Gastrocnemius medialis (tissue), 4 donors: ENCODE measurements around the gene PIWIL1. TPM values are rescaled to one million over a fixed set of nuclear protein-coding genes. Genes with fewer than 3 reads are reported as not detected.

ENCODE experiments used
- ATAC-seq, 2 donors: fragments of 150-250 bp; one replicate each; pipeline ENCODE4 v1.9.1; 2016
- DNase-seq, 2 donors: peaks; one replicate each; pipeline ENCODE4 v3.0.0-alpha.2; 2019
- H3K27ac ChIP-seq, 4 donors: fragments of 200-600 bp; sonication (generic); 1 replicate in 1 of 4; 2 replicates in 3 of 4; pipeline ENCODE4 v1.5.1; 2016 to 2018; ENCODE audit warnings: mild to moderate bottlenecking in 2 of 4, moderate library complexity in 1 of 4
- H3K27me3 ChIP-seq, 3 donors: fragments of 200-600 bp; sonication (generic) in 2 of 3; 1 replicate in 1 of 3; 2 replicates in 2 of 3; pipeline versions ENCODE4 v1.5.1 to v1.6.0; 2016 to 2019; ENCODE audit warnings: mild to moderate bottlenecking in 1 of 3, moderate library complexity in 1 of 3
- H3K36me3 ChIP-seq, 2 donors: fragments of 200-600 bp; sonication (generic) in 1 of 2; one replicate each; pipeline ENCODE4 v1.5.1; 2017 to 2018
- H3K4me1 ChIP-seq, 2 donors: fragments of 200-600 bp; sonication (generic) in 1 of 2; one replicate each; pipeline ENCODE4 v1.5.1; 2016 to 2017; ENCODE audit warnings: mild to moderate bottlenecking in 2 of 2
- H3K4me3 ChIP-seq, 4 donors: fragments of 200-600 bp; sonication (generic) in 3 of 4; 1 replicate in 1 of 4; 2 replicates in 3 of 4; pipeline ENCODE4 v1.5.1; 2016 to 2019; ENCODE audit warnings: mild to moderate bottlenecking in 2 of 4
- H3K9me3 ChIP-seq, 3 donors: fragments of 200-600 bp; sonication (generic) in 2 of 3; 1 replicate in 1 of 3; 2 replicates in 2 of 3; pipeline ENCODE4 v1.5.1; 2016 to 2019
- POLR2A ChIP-seq, 2 donors: fragments of 450-650 bp; IDR thresholded peaks; one replicate each; pipeline ENCODE4 v1.6.1; 2017; ENCODE audit warnings: antibody characterized with exemption in 2 of 2, mild to moderate bottlenecking in 2 of 2, moderate library complexity in 2 of 2
- in situ Hi-C, 4 donors: fragments of 200-750 bp; cut with MboI; loops; one replicate each; pipeline versions ENCODE4 v1.15.0 to v1.8.0; 2017; ENCODE audit warnings: low sequenced_read_pairs in 4 of 4
- intact Hi-C: fragments of 100-400 bp; cut with DNase I; formaldehyde crosslinking; loops from one replicate; pipeline ENCODE4 v1.15.1; 2023; ENCODE audit warnings: low total_unique reads
- total RNA-seq, 4 donors: library from RNA; depleted of rRNA; stranded (reverse); fragments of >200 nt; gene quantifications; one replicate each; pipeline versions ENCODE4 v1.1.0 to v1.2.3, GENCODE V29; 2016
- TF ChIP-seq, protein P1 (sequence below), 5 experiments: fragments of 450-650 bp in 3 of 5; fragments of 200-600 bp in 2 of 5; sonication (generic) in 2 of 5; IDR thresholded peaks in 4 of 5; conservative IDR thresholded peaks in 1 of 5; 1 replicate in 4 of 5; 2 replicates in 1 of 5; pipeline ENCODE4 v1.5.1; 2016 to 2019; ENCODE audit warnings: antibody characterized with exemption in 5 of 5, mild to moderate bottlenecking in 3 of 5, moderate library complexity in 3 of 5

PIWIL1 gene
- total RNA-seq, 4 donors from 2014 or later: not detected

DNA sequence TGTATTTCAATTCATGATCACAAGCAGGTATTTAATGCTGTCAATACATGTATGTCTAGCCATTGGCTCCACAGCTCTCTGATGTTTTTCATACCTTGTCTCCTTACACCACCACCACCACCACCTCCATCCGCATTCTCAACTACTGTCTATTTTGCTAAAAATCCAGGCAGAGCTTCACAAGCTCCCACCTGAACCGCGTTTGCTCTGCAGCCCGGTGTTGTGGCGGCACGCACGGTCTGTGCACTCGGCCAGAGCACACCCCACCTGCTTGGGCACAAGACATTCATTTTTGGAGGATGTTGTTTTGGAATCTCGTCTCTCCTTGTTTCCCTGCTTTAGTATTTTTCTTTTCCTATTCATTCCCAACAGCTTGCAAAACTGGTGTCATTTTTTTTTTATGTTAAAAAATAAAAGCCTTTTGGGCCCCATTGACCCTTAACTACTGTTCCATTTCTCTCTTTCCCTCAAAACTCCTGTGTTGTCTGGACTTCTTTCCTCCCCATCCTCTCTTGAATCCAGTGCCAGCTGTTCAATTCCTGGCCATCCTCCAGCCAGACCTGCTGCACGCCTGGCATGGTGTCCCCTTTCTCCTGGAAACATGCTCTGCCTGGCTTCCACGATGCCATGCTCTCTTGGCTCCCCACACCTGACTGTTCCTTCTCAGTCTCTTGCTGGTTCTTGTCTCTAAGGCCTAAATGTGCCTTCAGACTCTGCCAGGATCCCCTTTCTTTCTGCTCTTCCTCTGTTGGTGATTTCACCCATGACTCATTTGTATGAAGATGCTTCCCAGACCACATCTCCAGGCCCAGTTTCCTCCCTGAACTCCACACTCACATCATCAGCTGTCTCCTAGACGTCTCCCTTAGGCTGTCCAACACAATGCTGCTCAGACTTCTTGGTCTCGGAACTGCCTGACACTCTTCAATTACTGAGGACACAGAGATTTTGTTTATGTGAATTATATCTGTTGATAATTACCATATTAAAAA is 37.9 kb downstream of the PIWIL1 start:
- Histone ChIP-seq H3K27ac (no peak overlapping the region), H3K4me3 (no peak overlapping the region), H3K27me3 (peaks cover 0 to 7% (median 3%) of the 10 kb centered on the region in 3 donors), H3K36me3 (no peaks in the 10 kb centered on the region), H3K9me3 (no peaks in the 10 kb centered on the region), H3K4me1 (no peaks in the 10 kb centered on the region)
- TF ChIP-seq POLR2A (IDR thresholded peaks at IDR 0.05): no peak
- TF ChIP-seq, protein P1, sequence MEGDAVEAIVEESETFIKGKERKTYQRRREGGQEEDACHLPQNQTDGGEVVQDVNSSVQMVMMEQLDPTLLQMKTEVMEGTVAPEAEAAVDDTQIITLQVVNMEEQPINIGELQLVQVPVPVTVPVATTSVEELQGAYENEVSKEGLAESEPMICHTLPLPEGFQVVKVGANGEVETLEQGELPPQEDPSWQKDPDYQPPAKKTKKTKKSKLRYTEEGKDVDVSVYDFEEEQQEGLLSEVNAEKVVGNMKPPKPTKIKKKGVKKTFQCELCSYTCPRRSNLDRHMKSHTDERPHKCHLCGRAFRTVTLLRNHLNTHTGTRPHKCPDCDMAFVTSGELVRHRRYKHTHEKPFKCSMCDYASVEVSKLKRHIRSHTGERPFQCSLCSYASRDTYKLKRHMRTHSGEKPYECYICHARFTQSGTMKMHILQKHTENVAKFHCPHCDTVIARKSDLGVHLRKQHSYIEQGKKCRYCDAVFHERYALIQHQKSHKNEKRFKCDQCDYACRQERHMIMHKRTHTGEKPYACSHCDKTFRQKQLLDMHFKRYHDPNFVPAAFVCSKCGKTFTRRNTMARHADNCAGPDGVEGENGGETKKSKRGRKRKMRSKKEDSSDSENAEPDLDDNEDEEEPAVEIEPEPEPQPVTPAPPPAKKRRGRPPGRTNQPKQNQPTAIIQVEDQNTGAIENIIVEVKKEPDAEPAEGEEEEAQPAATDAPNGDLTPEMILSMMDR (IDR thresholded peaks at IDR 0.05 in 4 of 5, conservative IDR thresholded peaks at IDR 0.05 in 1 of 5): no peak
- in situ Hi-C loops: no loop called here
- ATAC-seq: no peak
- intact Hi-C loops: no loop called here
- no peak for DNase-seq

DNA sequence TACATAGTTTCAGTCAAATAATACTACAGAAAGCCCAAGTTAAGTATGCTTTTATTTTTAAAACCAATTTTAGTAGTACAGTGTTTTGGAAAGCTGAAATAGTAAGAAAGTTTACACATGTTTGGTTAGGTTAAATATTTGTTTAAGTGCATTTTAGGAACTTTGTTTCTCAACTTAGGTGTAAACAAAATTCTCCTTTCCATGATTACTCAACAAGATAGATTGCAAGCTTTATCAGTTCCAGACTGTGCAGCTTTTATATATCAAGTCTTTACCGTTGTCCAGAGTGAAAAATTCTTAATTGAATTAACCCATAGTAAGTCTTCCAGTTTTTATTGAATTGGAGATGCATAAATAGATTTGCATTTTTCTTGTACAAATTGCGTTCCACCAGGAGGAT is 45.1 kb downstream of the PIWIL1 start:
- Histone ChIP-seq H3K9me3 (no peaks in the 10 kb centered on the region), H3K4me3 (no peak overlapping the region), H3K4me1 (no peaks in the 10 kb centered on the region), H3K27me3 (no peaks in the 10 kb centered on the region), H3K27ac (no peak overlapping the region), H3K36me3 (no peaks in the 10 kb centered on the region)
- in situ Hi-C loops: no loop called here
- ATAC-seq (no peak), DNase-seq (no peak)
- no peak for TF ChIP-seq POLR2A (IDR thresholded peaks at IDR 0.05)
- TF ChIP-seq, protein P1 (IDR thresholded peaks at IDR 0.05 in 4 of 5, conservative IDR thresholded peaks at IDR 0.05 in 1 of 5): no peak
- intact Hi-C loops: no loop called here

DNA sequence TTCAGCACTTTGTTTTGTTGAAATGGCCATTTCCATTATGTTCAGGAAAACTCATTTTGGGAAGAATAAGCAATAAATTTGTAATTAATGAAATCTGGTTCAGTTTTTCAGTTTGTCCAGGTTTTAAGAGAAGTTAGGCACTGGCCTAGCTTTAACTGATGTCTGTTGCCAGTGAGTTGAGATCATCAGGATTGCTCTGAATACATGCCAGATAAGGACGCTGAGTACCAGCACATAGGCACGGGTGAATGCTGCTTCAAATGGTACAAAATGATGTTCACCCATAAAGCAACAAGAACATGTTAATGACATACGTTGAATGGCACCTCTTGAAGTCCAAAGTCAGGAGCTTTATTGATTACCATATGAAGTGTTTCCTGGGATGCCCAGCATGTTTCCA is 46.5 kb downstream of the PIWIL1 start:
- no peak for TF ChIP-seq POLR2A (IDR thresholded peaks at IDR 0.05)
- TF ChIP-seq, protein P1 (IDR thresholded peaks at IDR 0.05 in 4 of 5, conservative IDR thresholded peaks at IDR 0.05 in 1 of 5): no peak
- H3K27ac ChIP-seq: no peak overlapping the region
- no peak overlapping the region for H3K4me3 ChIP-seq
- H3K27me3 ChIP-seq: no peaks in the 10 kb centered on the region
- intact Hi-C loops: no loop called here
- DNase-seq: no peak
- no peaks in the 10 kb centered on the region for H3K4me1 ChIP-seq
- no peak for ATAC-seq
- H3K36me3 ChIP-seq: no peaks in the 10 kb centered on the region
- in situ Hi-C loops: no loop called here
- H3K9me3 ChIP-seq: no peaks in the 10 kb centered on the region

DNA sequence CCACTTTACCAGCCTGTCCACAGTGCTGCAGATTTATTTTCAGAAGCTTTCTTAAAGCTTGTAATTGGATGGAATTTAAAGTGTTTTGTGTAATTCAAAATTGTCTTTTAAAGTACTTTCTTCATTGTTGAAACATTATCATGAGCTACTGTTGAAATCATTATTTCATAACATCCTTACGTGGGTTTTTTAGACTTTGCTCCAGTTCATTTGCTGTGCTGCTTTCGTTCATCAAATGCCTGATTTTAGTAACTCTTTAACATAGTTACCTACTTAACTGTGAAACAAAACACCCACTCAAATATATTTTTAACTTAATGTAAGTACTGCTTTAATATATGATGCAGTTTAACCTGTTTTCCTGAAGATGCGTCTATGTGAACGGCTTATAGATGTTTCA is 47.5 kb downstream of the PIWIL1 start:
- no peak for TF ChIP-seq POLR2A (IDR thresholded peaks at IDR 0.05)
- TF ChIP-seq, protein P1 (IDR thresholded peaks at IDR 0.05 in 4 of 5, conservative IDR thresholded peaks at IDR 0.05 in 1 of 5): no peak
- H3K4me3 ChIP-seq: no peak overlapping the region
- H3K9me3 ChIP-seq: no peaks in the 10 kb centered on the region
- H3K36me3 ChIP-seq: no peaks in the 10 kb centered on the region
- H3K4me1 ChIP-seq: no peaks in the 10 kb centered on the region
- ATAC-seq (no peak), DNase-seq (no peak)
- in situ Hi-C loops (no loop called here), intact Hi-C loops (no loop called here)
- peaks cover 0 to 3% (median 0%) of the 10 kb centered on the region in 3 donors for H3K27me3 ChIP-seq
- H3K27ac ChIP-seq: no peak overlapping the region
